ENCODE data around the gene KCND2. TPM values are rescaled to one million over a fixed set of nuclear protein-coding genes. Genes with fewer than 3 reads are reported as not detected.

KCND2 gene
- polyA plus RNA-seq, 3 donors: not detected

DNA sequence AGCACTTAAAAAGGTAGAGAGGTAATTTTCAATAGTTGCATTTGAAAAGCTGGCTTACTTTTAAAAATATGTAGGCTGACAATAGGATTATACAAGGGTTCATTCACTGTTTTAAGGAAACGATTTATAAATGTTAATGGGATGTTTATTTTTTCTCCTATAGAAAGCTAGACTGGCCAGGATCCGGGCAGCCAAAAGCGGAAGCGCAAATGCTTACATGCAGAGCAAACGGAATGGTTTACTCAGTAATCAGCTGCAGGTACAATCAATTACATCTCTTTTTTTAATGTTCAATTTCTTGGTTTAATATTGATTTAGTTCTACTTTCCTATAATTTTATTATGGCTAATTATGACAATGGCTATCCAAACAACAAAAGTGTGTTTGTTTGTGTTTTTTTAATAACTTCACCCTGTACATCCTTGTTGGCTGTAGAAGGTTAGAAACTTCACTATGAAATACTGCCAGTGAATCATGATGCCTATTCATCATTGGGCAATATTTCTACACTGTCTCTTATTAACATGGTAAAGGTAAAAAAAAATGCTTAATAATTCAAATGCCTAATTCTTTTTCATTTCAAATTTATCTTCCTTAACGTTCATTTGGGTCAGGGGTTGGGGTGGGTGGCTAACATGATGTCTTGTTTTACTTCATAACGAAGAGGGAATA, 468.5 kb downstream of the KCND2 start:
- H3K27me3 ChIP-seq (ENCODE audit: control insufficient read depth in 2 of 2, insufficient read depth in 2 of 2, low read length in 2 of 2): no peaks in the 10 kb centered on the region
- intact Hi-C loops (cut with micrococcal nuclease): no loop called here
- no peaks in the 10 kb centered on the region for H3K4me1 Mint-ChIP-seq
- no peaks in the 10 kb centered on the region for H3K9me3 ChIP-seq (replicated peaks in 1 of 2; ENCODE audit: control insufficient read depth in 1 of 2, insufficient read depth in 1 of 2, low read length in 2 of 2)
- H3K4me3 ChIP-seq (replicated peaks in 1 of 3; ENCODE audit: low read depth in 2 of 3, low read length in 3 of 3): no peak overlapping the region
- no CpG with 5 or more reads among the region's 7 CpGs for WGBS (ENCODE audit: insufficient coverage)
- H3K36me3 Mint-ChIP-seq: no peaks in the 10 kb centered on the region
- H3K27ac Mint-ChIP-seq: no peak overlapping the region
- H3K4me3 Mint-ChIP-seq: no peak overlapping the region
- no peak overlapping the region for H3K4me2 ChIP-seq (replicated peaks; ENCODE audit: extremely low read depth, low read length, poor library complexity, severe bottlenecking)
- H3K36me3 ChIP-seq (replicated peaks in 1 of 2; ENCODE audit: control insufficient read depth in 1 of 2, insufficient read depth in 2 of 2, low read length in 2 of 2): no peaks in the 10 kb centered on the region
- no peak overlapping the region for H3K27ac ChIP-seq (ENCODE audit: low read depth in 1 of 2, low read length in 2 of 2)
- H3K4me1 ChIP-seq (ENCODE audit: control insufficient read depth in 1 of 2, insufficient read depth in 2 of 2, low read length in 2 of 2): no peaks in the 10 kb centered on the region
- H2AFZ ChIP-seq (ENCODE audit: insufficient read depth, low read depth, low read length, poor library complexity, severe bottlenecking): no peak overlapping the region
- DNase-seq: no peak
- TF ChIP-seq, protein P1, sequence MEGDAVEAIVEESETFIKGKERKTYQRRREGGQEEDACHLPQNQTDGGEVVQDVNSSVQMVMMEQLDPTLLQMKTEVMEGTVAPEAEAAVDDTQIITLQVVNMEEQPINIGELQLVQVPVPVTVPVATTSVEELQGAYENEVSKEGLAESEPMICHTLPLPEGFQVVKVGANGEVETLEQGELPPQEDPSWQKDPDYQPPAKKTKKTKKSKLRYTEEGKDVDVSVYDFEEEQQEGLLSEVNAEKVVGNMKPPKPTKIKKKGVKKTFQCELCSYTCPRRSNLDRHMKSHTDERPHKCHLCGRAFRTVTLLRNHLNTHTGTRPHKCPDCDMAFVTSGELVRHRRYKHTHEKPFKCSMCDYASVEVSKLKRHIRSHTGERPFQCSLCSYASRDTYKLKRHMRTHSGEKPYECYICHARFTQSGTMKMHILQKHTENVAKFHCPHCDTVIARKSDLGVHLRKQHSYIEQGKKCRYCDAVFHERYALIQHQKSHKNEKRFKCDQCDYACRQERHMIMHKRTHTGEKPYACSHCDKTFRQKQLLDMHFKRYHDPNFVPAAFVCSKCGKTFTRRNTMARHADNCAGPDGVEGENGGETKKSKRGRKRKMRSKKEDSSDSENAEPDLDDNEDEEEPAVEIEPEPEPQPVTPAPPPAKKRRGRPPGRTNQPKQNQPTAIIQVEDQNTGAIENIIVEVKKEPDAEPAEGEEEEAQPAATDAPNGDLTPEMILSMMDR (IDR thresholded peaks at IDR 0.05): no peak
- H3K9ac ChIP-seq (ENCODE audit: insufficient read depth, low read length, poor library complexity, severe bottlenecking): no peak overlapping the region
- H3K9me3 Mint-ChIP-seq: no peaks in the 10 kb centered on the region
- no peaks in the 10 kb centered on the region for H3K79me2 ChIP-seq (ENCODE audit: insufficient read depth, low read length)
- H4K20me1 ChIP-seq (ENCODE audit: insufficient read depth, low read length): no peaks in the 10 kb centered on the region
- peaks cover 0 to 10% (median 10%) of the 10 kb centered on the region in 3 donors for H3K27me3 Mint-ChIP-seq (ENCODE audit: low read depth in 3 of 3)

DNA sequence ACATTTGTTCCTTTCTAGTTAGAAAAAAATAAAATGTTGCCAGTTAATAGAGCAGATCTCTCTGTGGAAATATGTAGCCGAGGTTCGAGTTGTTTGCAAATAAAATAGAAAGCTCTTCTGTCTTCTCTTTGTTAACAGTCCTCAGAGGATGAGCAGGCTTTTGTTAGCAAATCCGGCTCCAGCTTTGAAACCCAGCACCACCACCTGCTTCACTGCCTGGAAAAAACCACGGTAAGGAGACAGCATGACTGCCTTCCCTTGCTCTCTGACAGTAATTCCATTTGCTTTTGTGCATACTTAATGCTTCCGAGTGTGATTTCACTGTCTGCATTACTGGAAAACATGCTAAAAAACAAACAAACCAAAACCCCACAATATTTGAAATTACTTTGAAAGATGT, 469.4 kb downstream of the KCND2 start:
- Mint-ChIP-seq H3K27ac (no peak overlapping the region), H3K4me3 (no peak overlapping the region), H3K9me3 (no peaks in the 10 kb centered on the region), H3K27me3 (ENCODE audit: low read depth in 3 of 3) (peaks cover 0 to 8% (median 8%) of the 10 kb centered on the region in 3 donors), H3K4me1 (no peaks in the 10 kb centered on the region), H3K36me3 (no peaks in the 10 kb centered on the region)
- intact Hi-C loops (cut with micrococcal nuclease): no loop called here
- Histone ChIP-seq H2AFZ (ENCODE audit: insufficient read depth, low read depth, low read length, poor library complexity, severe bottlenecking) (no peak overlapping the region), H3K27me3 (ENCODE audit: control insufficient read depth in 2 of 2, insufficient read depth in 2 of 2, low read length in 2 of 2) (no peaks in the 10 kb centered on the region), H3K36me3 (replicated peaks in 1 of 2; ENCODE audit: control insufficient read depth in 1 of 2, insufficient read depth in 2 of 2, low read length in 2 of 2) (no peaks in the 10 kb centered on the region), H3K9ac (ENCODE audit: insufficient read depth, low read length, poor library complexity, severe bottlenecking) (no peak overlapping the region), H3K4me1 (ENCODE audit: control insufficient read depth in 1 of 2, insufficient read depth in 2 of 2, low read length in 2 of 2) (no peaks in the 10 kb centered on the region), H3K9me3 (replicated peaks in 1 of 2; ENCODE audit: control insufficient read depth in 1 of 2, insufficient read depth in 1 of 2, low read length in 2 of 2) (no peaks in the 10 kb centered on the region), H3K79me2 (ENCODE audit: insufficient read depth, low read length) (no peaks in the 10 kb centered on the region), H3K4me2 (replicated peaks; ENCODE audit: extremely low read depth, low read length, poor library complexity, severe bottlenecking) (no peak overlapping the region), H3K4me3 (replicated peaks in 1 of 3; ENCODE audit: low read depth in 2 of 3, low read length in 3 of 3) (no peak overlapping the region), H4K20me1 (ENCODE audit: insufficient read depth, low read length) (no peaks in the 10 kb centered on the region), H3K27ac (ENCODE audit: low read depth in 1 of 2, low read length in 2 of 2) (no peak overlapping the region)
- TF ChIP-seq, protein P1 (IDR thresholded peaks at IDR 0.05): no peak
- no peak for DNase-seq
- WGBS (ENCODE audit: insufficient coverage): 95% methylated on average over 3 of the region's 5 CpGs

Measured in CD14-positive monocyte (primary cell).